CD4-positive, alpha-beta T cell treated with Interferon gamma for 1 hour (primary cell): ENCODE data around the gene SLC25A11.

Experiments used
- DNase-seq: peaks from one replicate; pipeline ENCODE4 v3.0.0-alpha.2; 2020

Gene SLC25A11

DNA sequence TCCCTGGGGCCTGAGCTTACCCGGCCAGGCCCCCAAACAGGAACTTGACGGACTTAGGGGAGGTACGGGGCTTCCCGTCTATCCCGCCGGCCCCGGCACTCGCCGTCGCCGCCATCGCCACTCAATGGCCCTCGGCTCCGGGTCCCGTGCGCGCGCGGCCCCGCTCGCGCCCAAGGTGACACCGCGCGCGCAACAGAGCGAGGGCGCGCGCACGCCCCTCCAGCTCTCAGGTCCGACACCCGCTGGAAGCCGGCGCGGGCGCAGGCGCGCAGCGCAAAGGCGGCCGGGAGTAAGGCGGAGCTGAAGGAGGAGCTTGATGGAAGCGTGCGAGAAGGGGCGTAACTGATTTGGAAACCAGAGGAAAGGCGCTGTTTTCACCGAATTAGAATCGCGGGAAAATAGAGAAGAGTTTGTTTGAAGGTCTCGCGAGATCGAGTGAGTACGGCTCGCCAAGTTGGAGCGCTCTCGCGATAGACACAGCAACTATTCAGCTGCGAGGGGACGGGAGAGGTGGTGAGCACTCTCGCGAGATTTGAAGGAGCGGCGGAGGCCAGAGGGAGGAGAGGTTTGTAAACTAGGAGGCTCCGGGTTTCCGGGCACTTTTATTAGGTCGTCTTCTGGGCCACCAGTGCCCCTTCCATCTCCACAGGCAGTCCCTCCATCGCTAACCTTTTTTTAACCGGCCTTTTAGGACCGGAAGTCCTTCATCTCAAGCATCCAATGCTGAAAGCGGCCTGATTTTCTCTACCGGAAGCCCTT lies at the start of gene SLC25A11, which contains the start of gene RNF167:
Gene SLC25A11, minus strand, starts transcription at position 251 of the 759 bp plus-strand sequence. Its CDS starts 136 bp downstream, at position 115.
Gene RNF167, plus strand, starts transcription at position 473 of the 759 bp plus-strand sequence. CDS start 642 bp downstream, outside the sequence.
- DNase-seq: peak; percentile 99

DNA sequence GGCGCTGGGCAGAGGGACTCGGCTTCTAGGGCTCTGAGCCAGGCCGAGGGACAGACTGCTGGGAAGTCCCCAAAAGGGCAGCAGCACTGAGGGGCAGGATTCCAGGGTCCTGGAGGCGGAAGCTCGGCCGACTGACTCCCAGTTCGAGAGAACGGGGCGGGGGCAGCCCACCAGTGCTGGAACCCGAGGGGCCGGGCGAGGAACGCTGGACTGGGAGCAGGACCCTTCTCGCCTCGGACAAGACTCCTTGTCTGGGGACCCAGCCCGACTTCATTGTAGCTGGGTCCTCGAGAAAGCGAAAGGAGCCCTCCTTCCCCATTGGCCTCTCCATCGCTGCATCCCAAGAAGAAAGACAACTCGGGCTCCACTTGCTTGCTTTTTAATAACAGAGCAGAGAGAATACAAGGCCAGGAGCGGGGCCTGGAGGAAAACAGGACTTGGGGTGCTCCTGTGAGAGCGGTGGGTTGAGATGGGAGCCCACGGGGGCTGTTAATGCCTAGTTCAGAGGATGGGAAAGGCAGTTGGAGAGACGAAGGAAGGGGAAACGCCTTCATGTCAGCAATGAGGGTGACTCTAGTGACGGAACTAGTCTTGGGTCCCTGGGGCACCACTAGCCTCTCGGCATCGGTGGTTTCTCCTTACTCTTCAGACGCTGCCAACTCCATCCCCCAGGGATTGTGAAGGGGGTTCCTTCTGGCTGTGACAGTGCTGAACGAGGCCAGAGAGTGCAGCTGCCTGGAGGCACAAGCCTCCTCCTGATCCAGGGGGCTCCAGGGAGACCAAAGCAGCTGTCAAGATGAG lies 48.1 kb upstream of the SLC25A11 start:
- DNase-seq: no peak

GRCh38 chr17:4986951-4987766 lies 47.3 kb upstream of the SLC25A11 start, which contains the start of gene CAMTA2:
TSS of gene CAMTA2 (minus strand) at chr17:4987675. CDS start at chr17:4986222, 1,453 bp downstream.
- peak; percentile 84 for DNase-seq

GRCh38 chr17:4986403-4986802 lies 46.6 kb upstream of the SLC25A11 start:
- no peak for DNase-seq

GRCh38 chr17:4982305-4982704 lies 42.5 kb upstream of the SLC25A11 start:
- no peak for DNase-seq

DNA sequence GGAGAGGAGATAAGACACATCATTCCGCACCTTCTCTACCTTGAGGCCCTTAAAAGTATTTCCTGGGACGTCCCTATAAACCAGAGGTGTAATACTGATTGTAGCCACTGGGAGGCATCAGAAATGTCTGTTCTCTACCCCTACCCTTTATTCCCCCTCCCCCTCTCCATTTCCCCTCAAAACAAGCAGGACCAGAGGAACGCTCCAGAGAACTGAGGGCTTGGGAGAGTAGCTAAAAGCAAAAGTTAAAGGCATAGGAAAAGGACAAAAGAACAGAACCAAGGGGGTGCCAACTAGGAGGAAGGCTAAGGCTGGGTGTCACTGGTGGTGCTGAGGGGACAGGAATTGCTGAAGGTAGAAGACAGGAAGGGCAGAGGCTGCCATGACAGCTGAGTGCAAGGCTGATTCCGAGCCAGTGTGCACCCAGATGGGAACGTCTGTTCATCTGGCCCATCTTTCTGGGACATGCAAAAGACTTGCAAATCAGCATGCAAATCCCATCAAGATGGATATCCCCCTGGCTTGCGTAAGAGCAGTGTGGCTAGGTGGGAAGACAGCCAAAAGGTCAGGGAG lies 40.9 kb upstream of the SLC25A11 start:
- no peak for DNase-seq

GRCh38 chr17:4978726-4979125 lies 38.9 kb upstream of the SLC25A11 start:
- DNase-seq: no peak

DNA sequence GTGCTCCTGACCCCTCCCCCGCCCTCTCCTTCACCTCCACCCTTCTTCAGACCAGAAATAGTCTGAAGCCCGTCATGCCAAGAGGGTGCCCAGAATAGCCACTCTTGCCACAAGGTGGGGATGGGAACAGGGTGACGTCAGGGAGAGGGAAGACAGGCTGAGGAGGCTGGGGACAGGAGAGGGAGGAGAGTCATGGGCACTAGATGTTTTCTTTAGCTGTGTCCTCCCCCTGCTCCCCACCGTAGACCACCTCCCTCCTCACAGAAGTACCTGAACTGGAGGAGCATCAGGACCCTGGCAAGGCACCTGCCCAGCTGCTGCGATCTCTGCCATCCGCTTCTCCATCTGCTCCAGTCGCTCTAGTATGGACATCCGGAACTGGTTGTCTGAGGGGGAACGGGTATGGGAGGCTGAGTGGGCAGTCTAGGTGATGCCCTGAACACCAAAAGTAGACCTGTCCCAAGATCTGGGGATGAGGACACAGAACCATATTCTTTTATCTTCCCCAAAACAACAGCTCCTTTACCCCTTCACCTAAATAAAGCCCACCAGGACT lies 34.3 kb upstream of the SLC25A11 start:
- no peak for DNase-seq

GRCh38 chr17:4973256-4974114 lies 33.6 kb upstream of the SLC25A11 start:
- no peak for DNase-seq

DNA sequence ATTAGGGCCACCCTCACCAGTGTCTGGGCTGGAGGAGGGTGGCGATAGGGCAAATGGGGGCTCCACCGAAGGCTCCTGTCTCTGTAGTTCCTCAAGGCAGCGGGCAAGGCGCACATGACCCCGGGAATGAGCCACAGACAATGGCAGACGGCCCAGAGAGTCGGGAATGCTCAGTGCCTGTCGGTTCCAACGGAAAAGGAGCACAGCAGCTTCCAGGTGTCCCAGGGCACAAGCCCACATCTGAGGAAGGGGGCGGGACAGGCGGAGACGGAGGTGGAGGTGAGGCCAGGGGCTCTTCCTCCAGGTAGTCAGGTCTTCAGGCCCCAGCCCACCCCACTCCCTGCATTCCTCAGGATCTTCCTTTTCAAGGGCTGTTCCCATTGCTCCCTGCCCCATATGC lies 32.9 kb upstream of the SLC25A11 start:
- no peak for DNase-seq

DNA sequence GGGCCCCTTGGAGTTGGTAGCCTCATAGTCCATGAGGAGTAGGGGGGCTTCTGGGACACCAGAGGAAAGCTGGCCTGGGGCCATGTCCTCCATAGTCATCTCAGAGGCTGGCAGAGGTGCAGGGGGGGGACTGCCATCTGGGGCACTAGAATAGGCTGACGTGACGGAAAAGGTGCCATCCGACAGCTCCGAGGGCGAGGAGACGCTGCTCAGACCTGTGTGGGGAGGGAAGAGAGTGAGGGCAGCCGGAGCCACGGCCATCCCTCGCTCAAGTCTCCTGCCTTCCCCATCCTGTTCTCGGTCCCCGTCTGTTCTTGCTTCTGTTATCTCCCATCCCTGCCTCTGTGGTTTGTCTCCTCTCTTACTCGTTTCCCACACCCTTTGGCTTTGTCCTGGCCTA lies 32.5 kb upstream of the SLC25A11 start:
- DNase-seq: no peak

DNA sequence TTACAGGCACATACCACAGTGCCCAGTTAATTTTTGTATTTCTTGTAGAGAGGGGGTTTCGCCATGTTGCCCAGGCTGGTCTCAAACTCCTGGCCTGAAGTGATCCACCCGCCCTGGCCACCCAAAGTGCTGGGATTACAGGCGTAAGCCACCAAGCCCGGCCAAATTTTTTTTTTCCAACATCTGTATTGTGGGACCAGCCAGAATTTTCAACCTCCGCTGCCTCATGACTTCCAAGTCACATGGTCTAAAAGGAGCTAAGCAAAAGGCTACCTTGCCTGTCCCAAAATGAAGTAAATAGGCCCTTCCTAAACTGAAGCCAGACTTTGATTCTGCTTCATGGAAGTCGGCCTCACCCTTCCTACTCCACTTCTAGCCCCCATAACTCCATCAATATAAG lies 32.0 kb upstream of the SLC25A11 start:
- no peak for DNase-seq

- no peak for DNase-seq
These were observed 30.4 kb upstream of the SLC25A11 start for GRCh38 chr17:4970273-4970672.

- DNase-seq: no peak
These were observed 29.8 kb upstream of the SLC25A11 start for GRCh38 chr17:4969551-4970173.

DNA sequence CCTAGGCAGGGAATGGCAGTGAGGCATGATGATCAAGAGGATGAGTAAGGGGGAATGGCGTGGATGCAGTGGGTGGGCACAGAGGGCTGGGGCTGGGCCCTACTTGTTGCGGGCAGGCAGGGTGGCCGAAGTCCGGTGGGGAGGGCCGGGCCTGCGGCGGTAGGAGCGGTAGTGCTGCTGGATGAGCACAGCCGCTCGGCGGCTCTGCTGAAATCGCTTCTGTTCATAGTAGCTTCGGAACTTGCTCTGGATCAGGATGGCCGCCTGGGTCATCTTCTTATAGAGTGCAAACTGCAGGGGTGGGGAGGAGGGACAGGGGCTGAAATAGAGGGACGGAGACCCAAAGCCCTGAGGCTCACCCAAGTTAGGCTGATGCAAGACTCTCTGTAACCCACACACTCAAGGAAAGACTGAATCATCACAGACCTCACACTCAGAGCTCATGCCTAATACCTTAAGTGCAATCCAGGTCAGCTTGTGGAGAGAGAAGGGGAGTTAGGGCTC lies 29.3 kb upstream of the SLC25A11 start:
- no peak for DNase-seq

- DNase-seq: no peak
These were observed 28.7 kb upstream of the SLC25A11 start for GRCh38 chr17:4968486-4969046.

- DNase-seq: peak; percentile 93
These were observed 28.0 kb upstream of the SLC25A11 start, which contains the start of gene SPAG7 for GRCh38 chr17:4967539-4968485. TSS of gene SPAG7 (minus strand) at chr17:4967817. CDS start at chr17:4967804, 13 bp downstream.

- peak; percentile 99 for DNase-seq
These were observed 27.1 kb upstream of the SLC25A11 start for GRCh38 chr17:4966844-4967538.
